Measurements from ENCODE around the gene ASB13.

The ASB13 gene, protein sequence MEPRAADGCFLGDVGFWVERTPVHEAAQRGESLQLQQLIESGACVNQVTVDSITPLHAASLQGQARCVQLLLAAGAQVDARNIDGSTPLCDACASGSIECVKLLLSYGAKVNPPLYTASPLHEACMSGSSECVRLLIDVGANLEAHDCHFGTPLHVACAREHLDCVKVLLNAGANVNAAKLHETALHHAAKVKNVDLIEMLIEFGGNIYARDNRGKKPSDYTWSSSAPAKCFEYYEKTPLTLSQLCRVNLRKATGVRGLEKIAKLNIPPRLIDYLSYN

DNA sequence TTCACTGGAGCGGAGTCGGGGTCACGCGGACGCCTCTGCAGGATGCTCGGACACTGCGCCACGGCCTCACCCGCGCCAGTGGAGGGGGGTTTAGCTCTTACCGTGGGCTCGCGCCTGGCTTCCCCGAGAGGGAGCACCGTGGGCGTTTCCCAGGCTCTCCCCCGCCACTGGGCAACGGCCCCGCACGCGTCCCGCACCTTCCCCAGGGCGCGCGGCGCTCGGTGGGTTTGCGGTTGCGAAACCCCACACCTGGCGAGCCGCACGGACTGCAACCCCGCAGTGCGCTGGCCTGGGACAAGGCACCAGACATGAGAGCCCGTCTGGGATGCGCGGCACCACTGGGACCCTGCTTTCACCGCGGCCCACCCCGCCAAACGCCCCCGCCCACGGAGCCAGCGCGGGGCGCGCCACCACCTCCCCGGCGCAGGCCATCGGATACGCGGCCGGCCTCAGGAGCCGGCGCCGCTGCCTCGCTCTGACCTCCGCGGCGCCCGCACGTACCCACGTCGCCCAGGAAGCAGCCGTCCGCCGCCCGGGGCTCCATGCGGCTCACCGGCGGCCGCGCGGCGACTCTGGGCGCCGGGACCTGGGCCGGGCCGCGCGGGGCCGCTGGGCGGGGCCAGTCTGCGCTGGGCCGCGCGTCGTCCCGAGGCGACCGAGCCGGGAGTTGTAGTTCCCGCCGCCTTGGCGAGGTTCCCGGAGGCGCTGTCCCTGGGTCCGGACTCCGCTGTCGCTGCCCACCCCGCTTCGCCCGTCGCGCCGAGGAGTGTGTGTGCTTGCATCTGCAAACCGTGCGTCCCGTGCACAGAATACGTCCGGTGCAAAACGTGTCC is at the start of gene ASB13:
ASB13 (minus strand) TSS at position 588 of the 833 bp plus-strand sequence; CDS start at position 544, 44 bp downstream.
- peak; percentile 52 to 55 for DNase-seq

DNA sequence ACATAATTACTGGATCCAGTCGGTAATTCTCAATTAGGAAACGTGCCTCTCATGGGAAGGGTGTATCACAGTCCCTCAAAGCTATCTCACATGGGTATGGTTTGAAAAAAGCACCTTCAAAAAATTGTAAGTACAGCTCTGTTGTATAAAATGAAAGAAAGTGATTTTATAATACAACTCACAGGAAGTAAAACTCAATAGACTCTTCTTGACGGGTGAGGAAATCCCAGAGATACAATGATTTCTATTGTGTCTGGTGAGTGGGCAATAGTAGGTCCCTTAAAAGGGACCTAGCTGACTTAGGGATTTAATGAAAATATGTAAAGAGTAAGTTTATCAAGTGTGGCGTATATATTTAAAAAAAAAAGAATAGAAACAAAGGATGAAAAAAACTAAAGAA is 45.2 kb upstream of the ASB13 start:
- DNase-seq = no peak

DNA sequence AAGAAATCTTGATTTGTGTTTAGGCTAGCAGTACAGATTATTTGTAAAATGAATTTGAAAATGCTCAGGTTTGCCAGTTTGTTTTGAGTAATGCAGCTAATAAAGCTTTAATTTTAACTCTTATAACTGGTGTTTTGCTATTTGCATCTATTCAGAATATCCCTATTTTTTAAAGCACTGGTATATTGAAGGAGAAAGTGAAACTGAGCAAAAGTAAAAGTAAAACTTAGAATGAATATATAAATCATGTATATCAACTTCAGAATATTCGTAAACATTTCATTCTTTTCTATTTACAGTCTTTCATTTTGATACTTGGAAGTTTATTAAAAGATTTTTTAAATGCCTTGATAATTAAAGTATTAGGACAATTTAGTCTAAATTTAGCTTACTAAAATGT is 44.5 kb upstream of the ASB13 start:
- DNase-seq = no peak

DNA sequence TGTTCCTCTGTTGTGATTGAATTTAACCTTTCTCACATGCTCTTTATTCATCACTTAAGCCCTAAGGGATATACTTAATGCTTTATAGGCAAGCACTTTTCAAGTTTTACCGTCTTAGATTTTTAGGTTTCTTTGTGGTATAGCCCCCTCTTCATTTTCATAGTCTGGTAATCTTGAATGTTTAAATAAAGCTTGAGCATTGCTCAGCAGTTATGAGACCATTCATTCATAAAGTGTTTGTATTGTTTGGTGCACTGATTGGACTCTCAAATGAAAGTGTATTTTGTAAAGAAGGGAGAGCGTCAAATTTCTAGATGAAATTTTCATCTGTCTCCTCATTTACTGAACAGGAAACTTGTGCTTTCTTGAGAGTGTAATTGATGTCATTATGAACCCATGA is 43.5 kb upstream of the ASB13 start:
- no peak for DNase-seq

DNA sequence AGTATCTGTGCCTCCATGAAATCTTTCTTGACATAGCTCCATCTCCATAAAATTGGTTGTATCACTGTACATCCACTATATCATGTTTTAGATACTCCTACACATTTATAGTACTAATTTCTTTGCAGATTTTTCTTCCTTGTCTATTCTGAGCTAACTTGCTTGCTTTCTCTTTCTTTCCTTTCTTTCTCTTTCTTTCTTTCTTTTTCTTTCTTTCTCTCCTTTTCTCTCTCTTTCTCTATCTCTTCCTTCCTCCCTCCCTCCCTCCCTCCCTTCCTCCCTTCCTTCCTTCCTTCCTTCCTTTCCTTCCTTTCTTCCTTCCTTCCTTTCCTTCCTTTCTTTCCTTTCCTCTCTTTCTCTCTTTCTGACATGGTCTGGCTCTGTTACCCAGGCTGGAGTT is 42.0 kb upstream of the ASB13 start:
- DNase-seq = no peak

DNA sequence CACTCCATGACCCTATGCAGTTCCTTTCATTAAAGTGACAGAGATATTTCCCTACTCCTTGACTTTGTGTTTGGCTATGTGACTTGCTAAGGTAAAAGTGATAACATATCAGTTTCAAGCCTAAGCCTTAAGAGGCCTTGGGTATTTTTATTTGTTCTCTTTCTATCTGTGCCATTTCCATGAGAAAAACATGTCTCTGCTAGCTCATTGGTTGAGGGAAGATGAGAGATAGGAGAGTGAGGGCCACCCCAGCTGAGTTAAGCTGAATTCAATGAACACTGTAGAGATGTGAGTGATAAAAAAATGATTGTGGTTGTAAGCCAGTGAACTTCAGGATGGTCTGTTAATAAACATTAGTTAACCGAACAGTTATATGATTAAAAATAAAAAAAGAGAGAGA is 31.7 kb upstream of the ASB13 start:
- DNase-seq = no peak

DNA sequence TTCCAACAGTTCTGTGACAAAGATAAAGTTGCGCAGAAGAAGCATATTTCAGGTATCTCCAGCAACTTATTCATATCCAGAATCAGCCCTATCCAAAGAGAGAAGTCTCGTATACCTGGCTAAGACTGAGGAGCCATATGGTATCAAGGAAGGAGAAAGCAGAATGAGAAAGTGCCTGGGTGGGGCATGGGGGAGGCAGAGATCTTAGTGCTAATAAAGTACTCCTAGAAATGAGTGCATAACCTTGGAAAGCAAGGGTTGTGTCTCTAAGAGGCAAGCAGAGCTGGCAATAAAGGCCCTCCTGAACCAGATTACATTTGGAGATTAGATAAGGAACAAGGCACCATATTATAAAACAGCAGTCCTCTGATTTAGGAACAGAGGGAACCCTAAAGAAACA is 30.9 kb upstream of the ASB13 start:
- no peak for DNase-seq

DNA sequence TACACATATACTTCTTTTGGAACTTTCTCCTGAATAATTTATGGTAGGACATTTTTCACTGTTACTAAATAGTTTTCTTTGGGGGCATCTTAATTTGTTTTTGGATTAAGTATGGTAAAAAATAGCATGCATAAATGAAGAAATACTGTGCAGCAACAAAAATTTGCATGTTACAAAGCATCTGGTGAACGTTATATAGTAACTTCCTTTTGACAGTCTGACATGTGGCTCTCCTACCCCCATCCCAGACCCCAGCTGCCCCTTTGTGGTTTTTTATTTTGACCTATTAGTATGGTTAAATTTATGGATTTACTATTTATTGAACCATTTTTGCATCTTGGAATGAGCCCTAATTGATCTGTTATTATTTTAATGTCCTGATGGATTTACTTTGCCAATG is 28.2 kb upstream of the ASB13 start:
- DNase-seq = no peak

DNA sequence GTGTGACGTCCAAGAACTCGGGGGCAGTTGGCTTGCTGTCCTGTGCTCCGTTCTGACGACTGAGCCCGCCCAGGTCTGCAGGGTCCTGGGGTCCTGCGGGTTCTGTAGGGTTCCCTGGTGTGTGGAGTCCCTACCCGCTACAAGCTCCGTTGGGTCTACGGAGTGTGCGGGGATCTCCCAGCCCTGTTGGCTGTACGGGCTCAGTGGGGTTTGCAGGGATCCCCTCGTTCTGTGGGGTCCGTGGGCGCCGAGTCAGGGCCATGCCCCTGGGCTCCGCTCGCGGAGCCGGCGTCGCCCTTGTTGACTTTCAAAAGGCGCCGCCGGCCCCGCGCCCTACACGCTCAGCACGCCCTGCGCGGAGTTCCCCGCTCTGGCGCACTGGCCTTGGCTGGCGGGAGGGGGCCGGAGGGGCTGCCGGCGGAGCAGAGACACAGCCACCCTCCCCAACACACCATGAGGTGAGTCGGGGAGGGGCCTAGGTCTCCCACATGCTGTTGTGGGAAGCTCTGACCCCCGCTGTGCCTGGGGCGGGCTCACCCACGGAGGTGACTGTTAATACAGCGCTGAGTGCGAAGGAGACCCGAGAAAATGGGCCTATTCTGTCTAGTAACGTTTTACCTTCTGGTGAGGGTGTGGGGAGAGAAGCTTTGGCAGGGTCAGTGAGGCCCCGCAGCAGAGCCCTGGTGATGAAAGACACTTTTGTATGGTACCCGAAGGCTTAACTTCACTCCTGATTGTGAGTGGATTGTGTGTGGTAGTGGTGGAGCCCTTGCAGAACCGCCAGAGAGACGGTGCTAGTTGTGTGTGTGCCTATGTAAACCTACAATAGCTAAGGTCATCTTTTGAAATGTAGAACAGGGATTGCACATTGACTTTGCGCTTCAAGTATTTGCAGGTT is 26.3 kb upstream of the ASB13 start:
- peak; percentile 54 to 62 for DNase-seq

DNA sequence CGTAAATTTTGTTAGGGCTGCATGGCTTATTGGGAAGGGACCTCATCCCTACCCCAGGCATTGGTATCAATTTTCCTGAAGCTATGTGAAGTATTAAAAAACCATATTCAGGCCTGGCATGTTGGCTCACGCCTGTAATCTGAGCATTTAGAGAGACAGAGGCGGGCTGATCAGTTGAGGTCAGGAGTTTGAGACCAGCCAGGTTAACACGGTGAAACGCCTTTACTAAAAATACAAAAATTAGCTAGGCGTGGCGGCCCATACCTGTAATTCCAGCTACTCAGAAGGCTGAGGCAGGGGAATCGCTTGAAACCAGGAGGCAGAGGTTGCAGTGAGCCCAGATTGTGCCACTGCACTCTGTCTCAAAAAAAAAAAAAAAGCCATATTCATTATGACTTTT is 25.4 kb upstream of the ASB13 start:
- DNase-seq = no peak

DNA sequence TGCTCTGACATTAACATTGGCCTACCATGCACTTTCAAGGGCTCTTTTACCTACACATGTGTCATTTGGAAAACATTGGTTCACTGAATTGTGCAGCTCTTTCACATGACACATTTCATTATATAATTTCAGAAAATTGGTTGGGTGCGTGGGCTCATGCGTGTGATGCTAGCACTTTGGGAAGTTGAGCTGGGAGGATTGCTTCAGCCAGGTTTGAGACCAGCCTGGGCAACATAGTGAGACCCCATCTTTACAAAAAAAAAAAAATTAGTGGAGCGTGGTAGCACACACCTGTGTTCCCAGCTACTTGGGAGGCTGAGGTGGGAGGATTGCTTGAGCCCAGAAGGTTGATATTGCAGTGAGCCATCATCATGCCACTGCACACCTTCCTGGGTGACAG is 22.2 kb upstream of the ASB13 start:
- no peak for DNase-seq

DNA sequence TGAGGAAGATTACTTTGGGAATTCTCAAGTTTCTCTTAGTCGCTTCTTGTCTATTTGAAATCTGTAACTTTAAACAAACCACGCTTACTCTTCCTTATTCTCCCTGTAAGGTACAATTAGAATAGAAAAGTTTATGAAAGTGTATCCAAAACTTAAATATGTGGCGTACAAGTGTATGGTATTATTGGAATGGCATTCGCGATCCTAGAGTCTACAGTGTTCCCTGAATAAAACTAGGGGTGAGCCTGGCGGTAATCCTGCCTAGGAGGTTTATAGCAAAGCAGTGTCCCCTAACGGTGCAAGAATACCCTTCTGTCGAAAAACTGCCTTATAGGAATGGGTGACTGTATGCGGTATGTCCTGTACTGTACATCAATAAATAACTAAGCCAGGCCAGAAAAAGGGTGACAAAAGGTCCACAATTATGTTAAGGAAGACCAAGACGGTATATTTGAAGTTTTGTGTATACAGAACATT is 19.4 kb upstream of the ASB13 start:
- DNase-seq = no peak

DNA sequence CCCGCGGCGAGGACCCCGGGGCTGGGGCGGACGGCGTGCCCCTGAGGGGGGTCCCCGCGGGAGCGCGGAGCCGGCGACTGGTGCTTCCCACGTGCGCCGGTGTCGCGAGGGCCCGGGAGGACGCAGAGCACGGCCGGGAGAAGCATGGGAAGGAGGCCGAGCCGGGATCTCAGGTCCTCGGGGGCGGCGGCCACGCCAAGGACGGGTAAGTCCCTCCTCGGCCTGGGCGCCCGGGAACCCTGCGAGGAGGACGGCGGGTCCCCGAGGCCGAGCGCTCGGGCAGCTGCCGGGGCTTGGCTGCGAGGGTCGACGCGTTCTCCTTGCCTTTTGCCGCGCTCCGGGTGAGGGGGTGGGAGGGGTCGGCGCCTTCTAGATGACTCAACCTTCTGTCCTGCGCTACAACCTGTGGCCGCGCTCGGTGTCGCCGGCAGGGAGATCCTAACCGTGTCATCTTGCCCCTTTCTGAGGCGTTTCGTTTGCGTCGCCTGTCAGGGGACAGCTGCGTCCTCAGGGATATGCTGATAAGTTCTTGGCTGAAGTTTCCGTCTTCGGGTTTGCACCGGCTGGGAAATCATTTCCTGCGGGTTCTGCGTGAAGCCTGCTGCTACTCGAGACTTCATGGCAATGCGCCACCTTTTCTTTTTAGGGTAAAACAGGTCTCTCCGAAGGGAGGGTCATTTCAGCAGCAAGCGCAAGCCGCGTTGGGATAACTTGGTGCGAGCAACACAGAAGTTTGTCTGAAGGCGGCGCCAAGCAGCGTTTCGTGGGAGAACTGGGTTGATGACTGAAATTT is 18.8 kb upstream of the ASB13 start:
- peak; percentile 68 to 79 for DNase-seq

DNA sequence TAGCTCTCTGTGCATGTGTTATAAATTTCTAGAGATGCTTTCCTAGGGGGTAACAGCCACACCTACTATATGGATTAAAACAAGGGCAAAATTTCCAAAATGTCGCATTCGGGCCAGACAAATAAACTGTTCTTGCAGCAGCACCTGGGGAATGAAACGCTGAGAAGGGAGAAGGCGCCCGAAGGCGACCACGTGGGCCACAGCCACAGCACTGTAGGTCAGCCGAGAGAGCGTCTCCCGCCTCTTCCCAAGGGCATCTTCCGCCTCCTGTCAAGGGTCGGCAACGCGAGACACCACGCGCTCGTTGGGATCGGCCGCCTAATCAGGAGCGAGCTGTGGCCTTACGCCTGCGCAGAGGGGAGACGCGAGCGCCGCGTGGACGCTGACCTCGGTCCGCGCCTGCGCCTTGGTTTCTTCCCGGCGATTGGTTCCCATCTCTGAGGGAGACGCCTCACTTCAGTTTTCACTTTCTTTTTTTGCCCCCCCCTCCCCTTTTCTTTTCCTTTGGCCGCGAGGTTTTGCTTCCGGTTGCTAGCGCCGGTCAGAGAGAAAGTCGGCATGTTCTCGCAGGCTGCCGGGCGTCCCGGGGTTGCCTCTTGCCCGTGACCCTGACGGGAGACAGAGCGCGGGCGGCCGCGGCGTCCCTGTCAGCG is 18.0 kb upstream of the ASB13 start, which contains the start of gene TASOR2:
TASOR2 (plus strand) TSS at position 521 of the 653 bp plus-strand sequence. CDS start 35,805 bp downstream, outside the sequence.
- DNase-seq = peak; percentile 97

DNA sequence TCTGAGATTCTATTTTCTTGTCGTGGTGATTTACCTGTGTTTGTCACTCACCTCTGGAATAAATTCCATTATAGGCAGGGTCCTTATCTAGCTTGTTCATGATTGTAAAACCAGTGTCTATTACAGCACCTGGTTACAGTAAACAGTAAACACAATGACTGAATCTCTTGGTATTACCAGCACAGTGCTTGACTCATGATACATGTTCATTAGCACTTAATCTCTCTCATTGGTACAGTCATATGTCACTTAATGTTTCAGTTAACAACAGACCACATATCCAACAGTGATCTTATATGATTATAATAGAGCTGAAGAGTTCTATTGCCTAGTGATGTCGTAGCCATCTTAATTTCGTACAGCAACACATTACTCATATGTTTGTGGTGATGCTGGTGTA is 16.7 kb upstream of the ASB13 start:
- DNase-seq = no peak

DNA sequence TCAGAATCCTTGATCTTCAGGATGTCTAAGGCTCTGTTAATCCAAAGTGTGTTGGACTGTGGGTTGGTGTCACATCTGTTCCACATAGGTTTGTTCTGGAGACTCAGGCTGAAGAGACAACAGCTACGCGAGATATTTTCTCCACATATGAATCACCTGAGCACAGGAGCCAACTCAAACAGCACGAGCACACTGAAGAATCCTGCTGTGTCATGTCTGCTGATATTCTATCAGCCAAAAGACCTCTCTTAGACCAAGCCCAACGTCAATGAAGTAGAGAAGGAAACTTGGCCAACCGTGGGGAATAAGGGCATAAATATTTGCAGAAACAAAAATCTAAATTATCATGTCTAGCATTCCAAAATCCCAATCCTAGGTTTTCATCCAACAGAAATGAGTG is 15.5 kb upstream of the ASB13 start:
- DNase-seq = no peak

DNA sequence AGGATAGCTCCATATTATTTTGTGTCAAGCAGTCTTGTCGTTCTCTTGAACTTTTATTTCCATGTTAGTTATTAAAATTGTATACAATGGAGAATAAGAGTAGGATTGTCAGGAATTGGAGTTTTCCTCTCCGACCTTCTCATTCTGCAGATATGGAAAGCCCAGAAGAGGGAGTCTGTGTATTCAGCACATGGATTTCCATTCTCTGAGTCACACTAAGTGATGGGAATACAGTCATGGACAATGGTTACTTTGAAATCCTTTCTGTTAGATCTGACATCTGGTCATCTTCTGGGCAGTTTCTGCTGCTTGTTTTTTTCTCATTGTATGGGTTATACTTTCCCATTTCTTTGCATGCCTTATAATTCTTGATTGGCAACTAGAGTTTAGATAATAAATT is 13.2 kb upstream of the ASB13 start:
- DNase-seq = no peak

DNA sequence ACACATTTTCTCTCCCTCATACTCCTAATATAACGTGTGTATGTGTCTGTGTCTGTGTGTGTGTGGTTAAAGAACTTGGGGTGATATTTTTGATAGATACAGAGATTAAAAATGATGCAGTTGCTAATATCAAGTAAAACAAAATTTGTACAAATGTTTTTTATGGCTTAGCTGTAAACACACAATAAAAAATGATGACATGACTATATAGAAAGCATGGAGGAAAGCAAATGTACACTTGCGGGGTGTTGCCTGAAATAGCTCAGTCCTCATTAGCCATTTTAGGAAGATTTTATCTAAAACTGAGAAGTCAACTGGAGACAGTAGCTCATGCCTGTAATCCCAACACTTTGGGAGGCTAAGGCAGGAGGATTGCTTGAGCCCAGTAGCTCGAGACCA is 12.6 kb upstream of the ASB13 start:
- DNase-seq = no peak

DNA sequence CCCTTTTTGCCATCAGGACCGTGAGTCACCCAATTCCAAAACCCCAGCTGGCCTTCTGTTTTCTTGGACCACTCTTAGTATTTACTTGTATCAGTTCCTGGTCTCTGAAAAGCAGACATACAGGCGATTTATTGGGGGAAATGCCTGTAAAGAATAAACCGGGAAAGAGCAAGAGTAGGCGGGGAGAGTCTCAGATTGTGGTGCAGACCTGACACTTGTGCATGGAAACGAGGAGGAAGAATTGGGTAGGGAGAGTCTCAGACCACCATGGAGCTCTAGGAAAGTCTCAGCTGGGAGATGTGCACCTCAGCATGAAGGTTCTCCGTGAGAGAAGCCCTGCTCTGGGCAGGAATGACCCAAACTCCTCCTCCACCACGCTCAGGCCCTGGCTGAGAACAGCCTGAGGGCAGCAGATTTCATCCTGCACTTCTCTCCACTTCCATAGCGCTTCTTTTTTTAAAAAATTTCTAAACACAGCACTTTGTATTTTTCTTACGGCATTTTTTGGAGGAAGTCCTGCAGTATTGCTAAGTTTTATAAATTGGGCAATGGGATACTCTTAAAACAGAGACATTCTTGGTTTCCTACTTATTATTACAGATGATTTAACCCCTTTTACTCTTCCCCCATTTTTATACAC is 12.1 kb upstream of the ASB13 start:
- no peak for DNase-seq

DNA sequence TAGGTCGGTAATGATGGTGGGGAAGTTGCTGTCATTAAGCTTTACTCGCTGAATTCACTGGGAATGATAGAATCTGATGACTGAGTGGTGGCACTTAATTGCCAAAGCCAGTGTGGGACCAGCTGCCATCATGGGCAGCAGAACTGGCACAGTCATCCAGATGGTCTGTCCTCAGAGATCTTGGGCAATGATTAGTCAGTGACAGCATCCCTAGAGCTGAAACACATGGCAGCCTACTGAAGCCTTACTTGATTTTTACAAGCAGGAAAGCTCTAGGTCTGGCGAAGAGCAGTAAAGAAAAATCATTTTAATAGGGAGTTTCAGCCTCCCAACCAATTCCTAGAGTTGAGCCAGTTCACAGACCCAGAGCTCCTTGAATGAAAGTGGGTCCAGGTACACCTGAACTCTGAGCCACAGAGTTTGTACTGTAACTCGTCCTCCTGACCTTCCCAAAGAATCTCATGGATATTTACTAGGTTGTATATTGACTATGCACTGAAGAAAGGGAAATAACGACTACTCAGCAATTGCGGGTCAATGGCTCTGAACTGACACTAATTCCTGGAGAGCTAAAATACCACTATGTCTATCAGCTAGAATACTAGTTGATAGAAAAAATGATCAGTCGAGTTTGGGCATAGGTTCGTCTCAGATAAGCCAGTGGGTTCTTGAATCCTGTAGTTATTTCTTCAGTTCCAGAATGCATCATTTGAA is 4.4 kb upstream of the ASB13 start:
- DNase-seq = no peak

DNA sequence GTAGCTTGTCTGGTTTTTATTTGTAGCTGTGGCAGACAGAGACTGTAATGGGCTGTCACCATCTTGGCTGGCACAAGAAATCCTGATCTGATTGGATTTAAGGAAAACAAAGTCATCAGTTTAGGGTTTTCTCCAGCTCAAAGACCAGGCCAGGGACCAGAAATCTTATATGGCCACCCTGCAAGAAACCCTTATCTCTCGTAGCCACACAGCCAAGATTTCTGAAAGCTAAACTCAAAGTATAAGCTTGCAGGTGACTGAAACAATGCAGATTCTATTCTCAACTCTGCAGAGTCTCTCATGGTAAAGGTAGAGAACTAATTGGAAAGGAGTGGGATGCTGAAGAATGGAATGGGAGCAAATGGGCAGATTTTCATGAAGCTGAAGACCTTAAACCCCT is 3.2 kb upstream of the ASB13 start:
- no peak for DNase-seq
